ENCODE measurements around the gene TNS1.

GRCh38 chr2:218001629-218002028 lies 1.2 kb downstream of the TNS1 start:
- TF ChIP-seq POLR2A (IDR thresholded peaks at IDR 0.05), result no peak
- no peak for TF ChIP-seq CTCF (IDR thresholded peaks at IDR 0.05)

Measured in thyroid gland (tissue), 4 donors.